ENCODE measurements around the gene MAN2C1. TPM values are rescaled to one million over a fixed set of nuclear protein-coding genes. Genes with fewer than 3 reads are reported as not detected.
"Not testable (repeated sequence)": the region's sequence is repeated elsewhere in the genome, so short reads cannot be mapped to it uniquely, and the experiment has no call there.

Gene MAN2C1
- total RNA-seq, 4 donors from 2014 or later, result 84.9 to 199 (median 136) TPM

DNA sequence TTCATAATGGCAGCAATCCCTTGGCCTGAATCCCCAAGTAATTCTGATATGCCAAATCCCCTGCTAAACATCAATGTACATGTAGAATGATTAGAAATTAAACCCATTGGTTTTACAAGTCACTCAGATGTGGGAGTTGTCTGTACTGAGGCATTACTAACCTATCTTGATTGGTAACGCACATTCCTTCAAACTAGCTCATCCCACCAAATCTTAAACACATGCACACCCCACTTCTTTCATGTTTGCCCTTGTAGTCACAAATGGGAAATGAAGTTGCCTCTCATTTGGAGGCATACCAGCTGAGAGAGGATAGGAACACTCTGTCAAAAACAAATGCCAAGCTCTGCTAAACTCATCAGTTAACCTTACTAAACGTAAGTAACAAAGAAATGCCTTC, 29.1 kb upstream of the MAN2C1 start:
- intact Hi-C loops (cut with DNase I; ENCODE audit: low total_unique reads), result no loop called here
- TF ChIP-seq, protein P1, sequence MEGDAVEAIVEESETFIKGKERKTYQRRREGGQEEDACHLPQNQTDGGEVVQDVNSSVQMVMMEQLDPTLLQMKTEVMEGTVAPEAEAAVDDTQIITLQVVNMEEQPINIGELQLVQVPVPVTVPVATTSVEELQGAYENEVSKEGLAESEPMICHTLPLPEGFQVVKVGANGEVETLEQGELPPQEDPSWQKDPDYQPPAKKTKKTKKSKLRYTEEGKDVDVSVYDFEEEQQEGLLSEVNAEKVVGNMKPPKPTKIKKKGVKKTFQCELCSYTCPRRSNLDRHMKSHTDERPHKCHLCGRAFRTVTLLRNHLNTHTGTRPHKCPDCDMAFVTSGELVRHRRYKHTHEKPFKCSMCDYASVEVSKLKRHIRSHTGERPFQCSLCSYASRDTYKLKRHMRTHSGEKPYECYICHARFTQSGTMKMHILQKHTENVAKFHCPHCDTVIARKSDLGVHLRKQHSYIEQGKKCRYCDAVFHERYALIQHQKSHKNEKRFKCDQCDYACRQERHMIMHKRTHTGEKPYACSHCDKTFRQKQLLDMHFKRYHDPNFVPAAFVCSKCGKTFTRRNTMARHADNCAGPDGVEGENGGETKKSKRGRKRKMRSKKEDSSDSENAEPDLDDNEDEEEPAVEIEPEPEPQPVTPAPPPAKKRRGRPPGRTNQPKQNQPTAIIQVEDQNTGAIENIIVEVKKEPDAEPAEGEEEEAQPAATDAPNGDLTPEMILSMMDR (IDR thresholded peaks at IDR 0.05), result no peak
- TF ChIP-seq POLR2A (IDR thresholded peaks at IDR 0.05), result no peak
- no peak overlapping the region for H3K4me3 ChIP-seq (ENCODE audit: low read depth, poor library complexity, severe bottlenecking)
- WGBS, 2 donors, result 83 to 92% methylated on average over 2 of the region's 2 CpGs
- DNase-seq (ENCODE audit: low spot score in 2 of 2), result no peak

DNA sequence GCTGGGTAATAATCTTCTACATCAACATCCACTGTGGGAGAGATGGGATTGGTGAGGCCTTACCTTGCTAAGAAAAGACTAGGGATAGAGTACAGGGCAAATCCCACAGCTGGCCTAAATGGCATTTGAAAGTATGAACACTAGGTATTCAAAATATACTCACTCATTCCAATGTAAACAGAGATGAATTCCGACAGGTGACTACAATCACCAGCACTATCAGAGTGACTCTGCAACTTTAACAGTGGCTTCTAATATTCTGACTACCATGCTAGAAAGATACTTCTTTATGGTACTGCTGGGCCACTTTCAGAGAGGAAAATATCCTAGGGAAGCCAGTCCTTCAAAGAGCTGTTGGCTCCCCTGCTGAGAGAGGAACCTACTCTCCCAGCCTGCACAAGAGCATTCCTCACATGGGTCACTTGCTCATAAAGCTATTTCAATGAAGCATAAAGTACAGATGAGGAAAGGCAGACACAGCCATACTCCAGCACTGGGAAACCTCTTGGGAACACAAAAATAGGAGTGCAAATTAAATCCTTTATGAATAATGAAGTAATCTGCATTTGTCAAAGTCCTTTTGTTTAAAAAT, 21.5 kb upstream of the MAN2C1 start:
- no peak overlapping the region for H3K4me3 ChIP-seq (ENCODE audit: low read depth, poor library complexity, severe bottlenecking)
- no peak for TF ChIP-seq POLR2A (IDR thresholded peaks at IDR 0.05)
- TF ChIP-seq, protein P1 (IDR thresholded peaks at IDR 0.05), result no peak
- 90 to 97% methylated on average over 1 of the region's 1 CpG for WGBS, 2 donors
- intact Hi-C loops (cut with DNase I; ENCODE audit: low total_unique reads), result no loop called here
- no peak for DNase-seq (ENCODE audit: low spot score in 2 of 2)

DNA sequence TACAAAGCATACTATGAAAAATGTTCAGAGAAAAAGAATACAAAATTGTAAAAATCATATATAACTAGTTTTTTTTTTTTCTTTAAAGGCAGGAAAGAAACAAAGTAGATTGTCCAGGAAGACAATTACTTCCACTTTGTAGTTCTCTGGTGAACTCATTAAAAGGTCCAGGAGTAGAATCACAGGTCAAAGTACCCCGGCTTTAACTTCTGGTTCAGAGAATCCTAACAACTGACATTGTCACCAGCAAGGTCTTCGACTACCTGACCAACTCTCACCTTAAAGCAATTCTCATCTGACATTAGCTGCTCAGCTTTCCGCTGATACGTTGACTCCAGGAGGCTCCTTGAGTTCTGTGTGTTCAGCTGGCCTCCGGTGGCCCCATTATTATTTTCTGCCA, 15.6 kb upstream of the MAN2C1 start:
- DNase-seq (ENCODE audit: low spot score in 2 of 2); H3K4me3 ChIP-seq (ENCODE audit: low read depth, poor library complexity, severe bottlenecking); intact Hi-C loops (cut with DNase I; ENCODE audit: low total_unique reads): not testable (repeated sequence)
- 94 to 98% methylated on average over 5 of the region's 5 CpGs for WGBS, 2 donors

DNA sequence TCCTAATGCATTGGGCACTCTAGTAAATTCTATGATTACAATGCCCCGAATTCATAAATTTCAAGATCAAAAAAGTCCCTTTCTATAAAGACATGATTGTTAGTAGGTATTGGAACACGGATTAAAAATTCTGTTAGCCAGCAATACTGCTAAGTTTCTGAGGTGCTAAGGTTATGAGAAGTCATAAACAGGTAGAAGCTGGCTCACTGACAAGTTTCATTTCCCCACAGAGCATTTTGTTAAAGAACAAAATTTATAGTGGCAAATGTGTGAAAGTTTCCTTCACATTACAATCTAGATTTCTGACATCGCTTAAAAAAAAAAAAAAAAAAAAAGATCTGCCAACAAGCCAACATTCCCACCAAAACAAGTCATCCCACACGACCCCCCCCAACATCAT, 12.4 kb upstream of the MAN2C1 start:
- 72 to 85% methylated on average over 4 of the region's 4 CpGs for WGBS, 2 donors
- DNase-seq (ENCODE audit: low spot score in 2 of 2), result no peak
- H3K4me3 ChIP-seq (ENCODE audit: low read depth, poor library complexity, severe bottlenecking), result no peak overlapping the region
- TF ChIP-seq, protein P1 (IDR thresholded peaks at IDR 0.05), result no peak
- no peak for TF ChIP-seq POLR2A (IDR thresholded peaks at IDR 0.05)
- intact Hi-C loops (cut with DNase I; ENCODE audit: low total_unique reads), result no loop called here

DNA sequence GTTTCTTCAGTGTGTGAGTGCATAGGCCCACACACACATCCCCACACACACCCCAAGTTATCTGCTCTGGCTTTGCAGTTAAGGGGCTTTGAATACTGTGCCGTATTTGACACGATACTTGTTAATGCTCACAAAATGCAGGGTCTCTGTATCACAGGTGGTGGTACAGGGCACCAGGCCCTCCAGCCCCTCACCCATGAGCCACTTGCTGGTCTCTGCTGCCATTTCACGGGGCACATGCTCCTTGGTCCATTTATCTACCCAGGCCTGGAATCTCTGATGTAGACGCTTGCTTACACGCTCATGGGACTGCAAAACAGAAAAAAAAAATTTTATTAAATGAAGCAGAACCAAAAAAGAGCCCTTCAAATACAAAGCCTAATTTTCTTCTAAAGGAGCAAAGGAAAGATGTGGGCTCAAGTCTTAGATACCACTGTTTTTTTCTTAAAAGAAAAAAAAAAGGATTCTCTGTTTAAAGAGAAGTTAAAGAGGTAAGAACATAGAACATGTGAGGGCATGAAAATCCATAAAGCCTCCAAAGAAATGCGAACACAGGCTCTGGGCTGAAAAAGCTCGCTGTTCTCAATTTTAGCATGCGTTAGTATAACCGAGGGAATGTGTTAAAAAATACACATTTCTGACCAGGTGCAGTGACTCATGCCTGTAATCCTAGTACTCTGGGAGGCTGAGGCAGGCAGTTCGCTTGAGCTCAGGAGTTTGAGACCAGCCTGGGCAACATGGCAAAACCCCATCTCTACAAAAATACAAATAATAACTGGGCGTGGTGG, 3.7 kb upstream of the MAN2C1 start:
- intact Hi-C loops (cut with DNase I; ENCODE audit: low total_unique reads), result no loop called here
- TF ChIP-seq POLR2A (IDR thresholded peaks at IDR 0.05), result no peak
- TF ChIP-seq, protein P1 (IDR thresholded peaks at IDR 0.05), result no peak
- 85 to 90% methylated on average over 11 of the region's 11 CpGs for WGBS, 2 donors
- no peak overlapping the region for H3K4me3 ChIP-seq (ENCODE audit: low read depth, poor library complexity, severe bottlenecking)
- no peak for DNase-seq (ENCODE audit: low spot score in 2 of 2)

DNA sequence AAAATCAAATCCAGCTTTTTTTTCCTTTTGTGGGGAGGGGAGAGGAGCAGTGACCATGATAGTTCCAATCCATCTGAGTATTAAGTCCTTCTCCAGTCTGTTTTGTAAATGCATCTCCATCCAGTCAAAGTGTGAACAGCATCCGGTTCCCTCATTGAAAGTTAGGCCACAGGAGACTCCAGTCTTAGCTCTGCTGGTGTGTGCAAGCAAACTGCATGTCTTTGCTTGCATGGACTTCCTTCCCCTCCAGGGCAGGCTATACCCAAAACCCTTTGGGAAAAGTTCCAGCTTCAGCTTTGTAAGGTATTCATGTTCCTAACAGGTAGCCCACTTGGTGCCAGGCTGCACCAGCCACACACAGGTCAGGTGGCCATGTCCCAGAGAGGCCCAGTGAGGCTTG, 3.1 kb upstream of the MAN2C1 start:
- intact Hi-C loops (cut with DNase I; ENCODE audit: low total_unique reads), result no loop called here
- 61 to 71% methylated on average over 1 of the region's 1 CpG for WGBS, 2 donors
- no peak overlapping the region for H3K4me3 ChIP-seq (ENCODE audit: low read depth, poor library complexity, severe bottlenecking)
- no peak for DNase-seq (ENCODE audit: low spot score in 2 of 2)
- TF ChIP-seq, protein P1 (IDR thresholded peaks at IDR 0.05), result no peak
- no peak for TF ChIP-seq POLR2A (IDR thresholded peaks at IDR 0.05)
